Measurements from ENCODE around the gene NHP2.
A peak's percentile ranks its signal among the peaks of the same experiment; 100 is the strongest.
"Not testable (repeated sequence)": the region's sequence is repeated elsewhere in the genome, so short reads cannot be mapped to it uniquely, and the experiment has no call there.

NHP2 gene

DNA sequence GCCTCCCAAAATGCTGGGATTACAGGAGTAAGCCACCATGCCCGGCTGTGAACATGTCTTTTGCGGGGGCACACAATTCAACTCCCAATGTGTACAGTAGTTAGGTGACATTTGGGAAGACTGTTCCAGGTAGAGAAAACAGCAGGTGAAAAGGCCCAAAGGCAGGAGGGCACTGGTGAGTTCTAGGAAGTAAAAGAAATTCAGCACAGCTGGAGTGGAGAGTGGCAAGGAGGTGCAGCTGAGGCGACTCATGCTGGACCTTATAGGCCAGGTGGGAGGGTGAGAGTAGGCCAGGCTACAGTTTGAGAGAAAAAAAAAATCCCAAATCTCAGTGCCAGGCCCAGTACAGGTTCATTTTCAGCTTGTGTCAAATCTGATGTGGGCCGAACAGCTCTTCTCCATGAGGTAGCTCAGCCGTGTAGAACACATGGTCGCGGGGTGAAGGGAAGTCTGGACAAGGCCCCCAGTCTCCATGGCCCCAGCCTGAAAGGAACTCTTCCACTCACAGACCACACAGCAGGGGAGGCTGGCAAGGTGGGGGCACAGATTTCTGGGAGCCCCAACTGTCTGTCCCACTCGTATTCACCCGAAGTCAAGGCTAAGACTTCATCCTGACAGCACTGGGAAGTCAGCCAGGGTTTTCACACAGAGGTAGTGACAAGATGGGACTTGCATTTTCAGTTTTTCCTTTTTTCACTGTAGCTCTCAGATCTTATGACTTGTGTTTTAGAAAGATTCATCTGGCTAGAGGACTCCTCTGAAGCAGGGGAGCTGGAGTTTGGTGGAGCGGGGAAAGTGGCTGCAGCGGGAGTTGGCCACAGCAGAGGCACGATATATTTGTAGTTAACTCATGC, 46.1 kb upstream of the NHP2 start:
- H3K4me1 ChIP-seq (ENCODE audit: insufficient read depth, poor library complexity, severe bottlenecking): peaks cover 11% of the 10 kb centered on the region
- no peak overlapping the region for H3K27ac ChIP-seq (ENCODE audit: poor library complexity, severe bottlenecking)
- H3K4me3 ChIP-seq (ENCODE audit: severe bottlenecking): no peak overlapping the region
- peak; percentile 16; the same call in 2 of the 3 replicates for ATAC-seq (ENCODE audit: low read depth)
- H3K9me3 ChIP-seq (ENCODE audit: severe bottlenecking): no peaks in the 10 kb centered on the region
- TF ChIP-seq CTCF (IDR thresholded peaks at IDR 0.05; ENCODE audit: poor library complexity, severe bottlenecking): no peak
- H3K36me3 ChIP-seq (ENCODE audit: low read depth): no peaks in the 10 kb centered on the region
- H3K27me3 ChIP-seq (ENCODE audit: insufficient read depth, poor library complexity, severe bottlenecking): no peaks in the 10 kb centered on the region
- DNase-seq (ENCODE audit: low spot score): peak; percentile 61

- no peaks in the 10 kb centered on the region for H3K36me3 ChIP-seq (ENCODE audit: low read depth)
- H3K4me3 ChIP-seq (ENCODE audit: severe bottlenecking): no peak overlapping the region
- H3K4me1 ChIP-seq (ENCODE audit: insufficient read depth, poor library complexity, severe bottlenecking): peaks cover 11% of the 10 kb centered on the region
- no peaks in the 10 kb centered on the region for H3K9me3 ChIP-seq (ENCODE audit: severe bottlenecking)
- ATAC-seq (ENCODE audit: low read depth) (no peak), DNase-seq (ENCODE audit: low spot score) (no peak)
- no peak overlapping the region for H3K27ac ChIP-seq (ENCODE audit: poor library complexity, severe bottlenecking)
- no peak for TF ChIP-seq CTCF (IDR thresholded peaks at IDR 0.05; ENCODE audit: poor library complexity, severe bottlenecking)
- no peaks in the 10 kb centered on the region for H3K27me3 ChIP-seq (ENCODE audit: insufficient read depth, poor library complexity, severe bottlenecking)
Observed at GRCh38 chr5:178198706-178199105, 45.0 kb upstream of the NHP2 start.

DNA sequence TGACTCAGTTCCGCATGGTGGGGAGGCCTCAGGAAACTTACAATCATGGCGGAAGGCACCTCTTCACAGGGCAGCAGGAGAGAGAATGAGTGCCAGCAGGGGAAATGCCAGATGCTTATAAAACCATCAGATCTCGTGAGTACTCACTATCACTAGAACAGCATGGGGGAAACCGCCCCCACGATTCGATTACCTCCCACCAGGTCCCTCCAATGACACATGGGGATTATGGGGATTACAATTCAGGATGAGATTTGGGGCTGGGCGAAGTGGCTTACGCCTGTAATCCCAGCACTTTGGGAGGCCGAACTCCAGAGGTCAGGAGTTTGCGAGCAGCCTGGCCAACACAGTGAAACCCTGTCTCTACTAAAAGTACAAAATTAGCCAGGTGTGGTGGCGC, 44.5 kb upstream of the NHP2 start:
- H3K4me3 ChIP-seq (ENCODE audit: severe bottlenecking); H3K36me3 ChIP-seq (ENCODE audit: low read depth); H3K27ac ChIP-seq (ENCODE audit: poor library complexity, severe bottlenecking); ATAC-seq (ENCODE audit: low read depth); H3K27me3 ChIP-seq (ENCODE audit: insufficient read depth, poor library complexity, severe bottlenecking); DNase-seq (ENCODE audit: low spot score); H3K9me3 ChIP-seq (ENCODE audit: severe bottlenecking): not testable (repeated sequence)
- peaks cover 11% of the 10 kb centered on the region for H3K4me1 ChIP-seq (ENCODE audit: insufficient read depth, poor library complexity, severe bottlenecking)

- H3K4me1 ChIP-seq (ENCODE audit: insufficient read depth, poor library complexity, severe bottlenecking): peaks cover 15% of the 10 kb centered on the region
- no peaks in the 10 kb centered on the region for H3K36me3 ChIP-seq (ENCODE audit: low read depth)
- ATAC-seq (ENCODE audit: low read depth) (no peak), DNase-seq (ENCODE audit: low spot score) (no peak)
- no peak overlapping the region for H3K27ac ChIP-seq (ENCODE audit: poor library complexity, severe bottlenecking)
- no peaks in the 10 kb centered on the region for H3K27me3 ChIP-seq (ENCODE audit: insufficient read depth, poor library complexity, severe bottlenecking)
- TF ChIP-seq CTCF (IDR thresholded peaks at IDR 0.05; ENCODE audit: poor library complexity, severe bottlenecking): peak; percentile 35
- H3K9me3 ChIP-seq (ENCODE audit: severe bottlenecking): no peaks in the 10 kb centered on the region
- H3K4me3 ChIP-seq (ENCODE audit: severe bottlenecking): no peak overlapping the region
Observed at GRCh38 chr5:178196986-178197385, 43.3 kb upstream of the NHP2 start.

- H3K27ac ChIP-seq (ENCODE audit: poor library complexity, severe bottlenecking): no peak overlapping the region
- DNase-seq (ENCODE audit: low spot score): no peak
- H3K36me3 ChIP-seq (ENCODE audit: low read depth): no peaks in the 10 kb centered on the region
- H3K27me3 ChIP-seq (ENCODE audit: insufficient read depth, poor library complexity, severe bottlenecking): no peaks in the 10 kb centered on the region
- no peak overlapping the region for H3K4me3 ChIP-seq (ENCODE audit: severe bottlenecking)
- ATAC-seq (ENCODE audit: low read depth): no peak
- no peaks in the 10 kb centered on the region for H3K9me3 ChIP-seq (ENCODE audit: severe bottlenecking)
- peaks cover 19% of the 10 kb centered on the region for H3K4me1 ChIP-seq (ENCODE audit: insufficient read depth, poor library complexity, severe bottlenecking)
- no peak for TF ChIP-seq CTCF (IDR thresholded peaks at IDR 0.05; ENCODE audit: poor library complexity, severe bottlenecking)
Observed at GRCh38 chr5:178196281-178196812, 42.7 kb upstream of the NHP2 start.

Data from RWPE2 (cell line).